ENCODE results near the gene ORC5.
"Not testable (repeated sequence)": the region's sequence is repeated elsewhere in the genome, so short reads cannot be mapped to it uniquely, and the experiment has no call there.

The ORC5 gene

GRCh38 chr7:104207731-104208420, at the start of gene ORC5:
TSS of gene ORC5 (minus strand) at chr7:104208013. CDS start at chr7:104207904, 109 bp downstream.
- peak; percentile 42 to 53 for DNase-seq (ENCODE audit: low read depth in 2 of 2, low spot score in 1 of 2)

GRCh38 chr7:104255616-104256015, 47.8 kb upstream of the ORC5 start:
- DNase-seq (ENCODE audit: low read depth in 2 of 2, low spot score in 1 of 2), result no peak

GRCh38 chr7:104255194-104255593, 47.4 kb upstream of the ORC5 start:
- no peak for DNase-seq (ENCODE audit: low read depth in 2 of 2, low spot score in 1 of 2)

GRCh38 chr7:104254696-104255095, 46.9 kb upstream of the ORC5 start:
- no peak for DNase-seq (ENCODE audit: low read depth in 2 of 2, low spot score in 1 of 2)

GRCh38 chr7:104252409-104253134, 44.8 kb upstream of the ORC5 start:
- DNase-seq (ENCODE audit: low read depth in 2 of 2, low spot score in 1 of 2), result no peak

- DNase-seq (ENCODE audit: low read depth in 2 of 2, low spot score in 1 of 2), result no peak
Observed at GRCh38 chr7:104242638-104243037, 34.8 kb upstream of the ORC5 start.

- DNase-seq (ENCODE audit: low read depth in 2 of 2, low spot score in 1 of 2), result no peak
Observed at GRCh38 chr7:104241538-104242209, 33.9 kb upstream of the ORC5 start.

- DNase-seq (ENCODE audit: low read depth in 2 of 2, low spot score in 1 of 2), result no peak
Observed at GRCh38 chr7:104241135-104241534, 33.3 kb upstream of the ORC5 start.

GRCh38 chr7:104240401-104240800, 32.6 kb upstream of the ORC5 start:
- no peak for DNase-seq (ENCODE audit: low read depth in 2 of 2, low spot score in 1 of 2)

- DNase-seq (ENCODE audit: low read depth in 2 of 2, low spot score in 1 of 2), result not testable (repeated sequence)
Observed at GRCh38 chr7:104234990-104235389, 27.2 kb upstream of the ORC5 start.

- DNase-seq (ENCODE audit: low read depth in 2 of 2, low spot score in 1 of 2), result peak in 1 of 2 donors; percentile 16
Observed at GRCh38 chr7:104231054-104232046, 23.5 kb upstream of the ORC5 start.

GRCh38 chr7:104230606-104231005, 22.8 kb upstream of the ORC5 start:
- DNase-seq (ENCODE audit: low read depth in 2 of 2, low spot score in 1 of 2), result no peak

- no peak for DNase-seq (ENCODE audit: low read depth in 2 of 2, low spot score in 1 of 2)
Observed at GRCh38 chr7:104228442-104228841, 20.6 kb upstream of the ORC5 start.

GRCh38 chr7:104225451-104225850, 17.6 kb upstream of the ORC5 start:
- DNase-seq (ENCODE audit: low read depth in 2 of 2, low spot score in 1 of 2), result no peak

GRCh38 chr7:104217620-104218019, 9.8 kb upstream of the ORC5 start:
- DNase-seq (ENCODE audit: low read depth in 2 of 2, low spot score in 1 of 2), result no peak

- DNase-seq (ENCODE audit: low read depth in 2 of 2, low spot score in 1 of 2), result no peak
Observed at GRCh38 chr7:104209063-104209462, 1.2 kb upstream of the ORC5 start.

- DNase-seq (ENCODE audit: low read depth in 2 of 2, low spot score in 1 of 2), result no peak
Observed at GRCh38 chr7:104208421-104208780, 588 bp upstream of the ORC5 start.

GRCh38 chr7:104207348-104207730, 474 bp downstream of the ORC5 start:
- no peak for DNase-seq (ENCODE audit: low read depth in 2 of 2, low spot score in 1 of 2)

- DNase-seq (ENCODE audit: low read depth in 2 of 2, low spot score in 1 of 2), result no peak
Observed at GRCh38 chr7:104206841-104207240, 972 bp downstream of the ORC5 start.

GRCh38 chr7:104198673-104199278, 9.0 kb downstream of the ORC5 start:
- DNase-seq (ENCODE audit: low read depth in 2 of 2, low spot score in 1 of 2), result no peak

- DNase-seq (ENCODE audit: low read depth in 2 of 2, low spot score in 1 of 2), result no peak
Observed at GRCh38 chr7:104196161-104196560, 11.7 kb downstream of the ORC5 start.

Data from stimulated activated CD8-positive, alpha-beta memory T cell treated with anti-CD3 and anti-CD28 coated beads, Interleukin-4, amount 100 ng/mL, for 1 hour (primary cell).